ENCODE data around the gene SYNE2.

DNA sequence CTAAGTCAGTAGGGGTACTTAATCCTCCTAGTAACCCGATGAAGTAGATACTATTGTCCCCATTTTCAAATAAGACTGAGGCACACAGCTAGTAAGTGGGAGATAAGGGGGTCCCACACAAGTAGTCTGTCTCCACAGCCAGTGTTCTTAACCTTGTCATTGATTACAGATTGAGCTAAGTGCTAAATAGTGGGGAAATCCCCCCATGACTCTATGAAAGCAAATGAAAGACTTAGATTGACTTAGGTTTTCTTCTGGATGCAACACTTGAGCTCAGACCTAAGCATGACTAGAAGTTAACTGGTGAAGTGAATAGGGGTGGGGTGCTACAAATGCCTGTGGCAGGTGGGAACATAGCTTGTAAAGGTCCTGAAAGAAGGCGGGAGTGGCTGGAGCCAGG, 73.8 kb downstream of the SYNE2 start:
- TF ChIP-seq, protein P1, sequence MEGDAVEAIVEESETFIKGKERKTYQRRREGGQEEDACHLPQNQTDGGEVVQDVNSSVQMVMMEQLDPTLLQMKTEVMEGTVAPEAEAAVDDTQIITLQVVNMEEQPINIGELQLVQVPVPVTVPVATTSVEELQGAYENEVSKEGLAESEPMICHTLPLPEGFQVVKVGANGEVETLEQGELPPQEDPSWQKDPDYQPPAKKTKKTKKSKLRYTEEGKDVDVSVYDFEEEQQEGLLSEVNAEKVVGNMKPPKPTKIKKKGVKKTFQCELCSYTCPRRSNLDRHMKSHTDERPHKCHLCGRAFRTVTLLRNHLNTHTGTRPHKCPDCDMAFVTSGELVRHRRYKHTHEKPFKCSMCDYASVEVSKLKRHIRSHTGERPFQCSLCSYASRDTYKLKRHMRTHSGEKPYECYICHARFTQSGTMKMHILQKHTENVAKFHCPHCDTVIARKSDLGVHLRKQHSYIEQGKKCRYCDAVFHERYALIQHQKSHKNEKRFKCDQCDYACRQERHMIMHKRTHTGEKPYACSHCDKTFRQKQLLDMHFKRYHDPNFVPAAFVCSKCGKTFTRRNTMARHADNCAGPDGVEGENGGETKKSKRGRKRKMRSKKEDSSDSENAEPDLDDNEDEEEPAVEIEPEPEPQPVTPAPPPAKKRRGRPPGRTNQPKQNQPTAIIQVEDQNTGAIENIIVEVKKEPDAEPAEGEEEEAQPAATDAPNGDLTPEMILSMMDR (IDR thresholded peaks at IDR 0.05; ENCODE audit: low read depth, low read length): no peak
- no peak for TF ChIP-seq POLR2A (IDR thresholded peaks at IDR 0.05; ENCODE audit: extremely low read depth, insufficient read length)

Data from NB4 (cell line).